NCI-H187 treated with DMSO at 0.1 percent for 48 hours (cell line): ENCODE data around the gene NOP10.
"Not testable (repeated sequence)": the region's sequence is repeated elsewhere in the genome, so short reads cannot be mapped to it uniquely, and the experiment has no call there.

Source experiments
- DNase-seq: peaks from one replicate; lab custom pipeline; 2025; lab: John Stamatoyannopoulos, UW

The NOP10 gene

GRCh38 chr15:34342737-34343575, at the start of gene NOP10, which contains the start of gene NUTM1:
Gene NOP10, minus strand, starts transcription at chr15:34343136. Its CDS starts 63 bp downstream, at chr15:34343073.
Gene NUTM1, plus strand, starts transcription at chr15:34343315. Its CDS starts 382 bp downstream, at chr15:34343697.
- DNase-seq: peak; percentile 25

DNA sequence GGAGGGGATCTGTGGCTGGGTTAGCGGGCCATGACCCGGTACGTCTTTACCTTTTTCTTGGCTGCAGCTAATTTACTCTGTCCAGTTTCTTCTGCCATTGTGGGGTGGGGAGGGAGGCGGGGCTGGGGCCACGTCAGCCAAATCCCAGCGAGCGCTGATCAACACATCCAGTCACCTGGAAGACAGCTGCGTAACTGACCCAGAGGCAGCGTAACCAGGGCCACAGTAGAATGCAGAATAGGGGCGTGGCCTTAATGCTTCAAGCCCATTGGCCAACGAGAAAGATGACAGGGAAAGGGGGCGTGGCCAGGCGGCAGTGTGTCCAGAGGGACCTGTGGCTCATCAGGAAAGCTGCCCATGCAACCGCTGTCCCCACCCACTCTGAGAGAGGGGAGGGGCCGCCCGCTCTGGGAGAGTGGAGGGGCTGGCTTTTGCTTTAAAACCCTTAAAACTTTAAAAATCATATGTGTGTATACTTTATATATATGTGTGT, 46.7 kb upstream of the NOP10 start:
- not testable (repeated sequence) for DNase-seq

- DNase-seq: not testable (repeated sequence)
Measured at GRCh38 chr15:34381829-34382521, 39.0 kb upstream of the NOP10 start.

GRCh38 chr15:34380491-34380890, 37.6 kb upstream of the NOP10 start:
- not testable (repeated sequence) for DNase-seq

DNA sequence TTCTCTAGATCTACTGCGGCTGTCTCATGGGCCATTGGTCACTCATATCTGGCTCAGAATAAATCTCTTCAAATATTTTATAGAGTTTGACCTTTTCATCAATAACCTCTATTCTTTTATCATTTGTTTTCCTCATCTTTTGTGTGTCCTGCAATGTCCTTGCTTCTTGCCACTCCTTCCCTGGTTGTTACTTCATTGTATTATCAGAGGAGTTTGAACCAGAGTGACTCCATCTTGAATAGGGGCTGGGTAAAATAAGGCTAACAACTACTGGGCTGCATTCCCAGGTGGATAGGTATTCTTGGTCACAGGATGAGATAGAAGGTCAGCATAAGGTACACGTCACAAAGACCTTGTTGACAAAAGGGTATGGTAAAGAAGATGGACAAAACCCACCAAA, 33.9 kb upstream of the NOP10 start:
- no peak for DNase-seq

DNA sequence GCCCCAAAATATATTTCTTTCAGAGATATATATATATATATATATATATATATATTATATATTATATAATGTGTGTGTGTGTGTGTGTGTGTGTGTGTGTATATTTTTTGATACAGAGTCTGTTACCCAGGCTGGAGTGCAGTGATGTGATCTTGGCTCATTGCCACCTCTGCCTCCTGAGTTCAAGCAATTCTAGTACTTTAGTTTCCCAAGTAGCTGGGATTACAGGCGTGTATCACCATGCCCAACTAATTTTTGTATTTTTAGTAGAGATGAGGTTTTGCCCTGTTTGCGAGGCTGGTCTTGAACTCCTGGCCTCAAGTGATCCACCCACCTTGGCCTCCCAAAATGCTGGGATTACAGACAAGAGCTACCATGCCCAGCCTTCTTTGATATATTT, 32.6 kb upstream of the NOP10 start:
- DNase-seq: not testable (repeated sequence)

GRCh38 chr15:34374816-34375215, 31.9 kb upstream of the NOP10 start:
- no peak for DNase-seq

DNA sequence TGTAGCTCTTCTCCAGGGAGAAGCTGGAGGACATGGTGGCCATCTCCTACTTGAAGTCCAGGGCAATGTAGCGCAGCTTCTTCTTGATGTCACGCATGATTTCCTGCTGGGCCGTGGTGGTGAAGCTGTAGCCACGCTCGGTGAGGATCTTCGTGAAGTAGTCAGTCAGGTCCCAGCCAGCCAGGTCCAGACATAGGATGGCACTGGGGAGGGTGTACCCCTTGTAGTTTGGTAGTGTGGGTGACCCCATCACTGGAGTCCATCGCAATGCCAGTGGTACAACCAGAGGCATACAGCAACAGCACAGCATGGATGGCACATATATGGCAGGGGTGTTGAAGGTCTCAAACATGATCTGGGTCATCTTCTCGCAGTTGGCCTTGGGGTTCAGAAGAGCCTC, 31.0 kb upstream of the NOP10 start:
- DNase-seq: no peak

GRCh38 chr15:34370643-34371042, 27.7 kb upstream of the NOP10 start:
- no peak for DNase-seq

DNA sequence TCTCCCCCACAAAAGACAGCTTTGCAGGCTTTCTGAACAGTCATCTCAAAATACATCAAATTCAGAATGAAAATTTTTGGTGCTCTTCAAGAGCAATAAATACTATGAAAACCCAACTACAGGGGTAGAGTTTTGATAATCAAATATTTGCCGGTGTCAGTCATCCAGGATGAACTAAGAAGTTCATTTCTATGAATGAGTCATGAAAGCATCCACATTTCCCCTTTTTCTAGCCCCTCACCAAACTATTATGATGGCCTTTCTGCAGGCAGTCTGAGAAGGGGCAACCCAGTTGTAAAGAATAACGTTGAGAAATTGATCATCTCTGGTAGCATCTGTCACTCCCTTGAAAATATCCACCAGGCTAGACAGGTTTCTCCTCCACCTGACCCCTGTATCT, 27.2 kb upstream of the NOP10 start:
- no peak for DNase-seq

DNA sequence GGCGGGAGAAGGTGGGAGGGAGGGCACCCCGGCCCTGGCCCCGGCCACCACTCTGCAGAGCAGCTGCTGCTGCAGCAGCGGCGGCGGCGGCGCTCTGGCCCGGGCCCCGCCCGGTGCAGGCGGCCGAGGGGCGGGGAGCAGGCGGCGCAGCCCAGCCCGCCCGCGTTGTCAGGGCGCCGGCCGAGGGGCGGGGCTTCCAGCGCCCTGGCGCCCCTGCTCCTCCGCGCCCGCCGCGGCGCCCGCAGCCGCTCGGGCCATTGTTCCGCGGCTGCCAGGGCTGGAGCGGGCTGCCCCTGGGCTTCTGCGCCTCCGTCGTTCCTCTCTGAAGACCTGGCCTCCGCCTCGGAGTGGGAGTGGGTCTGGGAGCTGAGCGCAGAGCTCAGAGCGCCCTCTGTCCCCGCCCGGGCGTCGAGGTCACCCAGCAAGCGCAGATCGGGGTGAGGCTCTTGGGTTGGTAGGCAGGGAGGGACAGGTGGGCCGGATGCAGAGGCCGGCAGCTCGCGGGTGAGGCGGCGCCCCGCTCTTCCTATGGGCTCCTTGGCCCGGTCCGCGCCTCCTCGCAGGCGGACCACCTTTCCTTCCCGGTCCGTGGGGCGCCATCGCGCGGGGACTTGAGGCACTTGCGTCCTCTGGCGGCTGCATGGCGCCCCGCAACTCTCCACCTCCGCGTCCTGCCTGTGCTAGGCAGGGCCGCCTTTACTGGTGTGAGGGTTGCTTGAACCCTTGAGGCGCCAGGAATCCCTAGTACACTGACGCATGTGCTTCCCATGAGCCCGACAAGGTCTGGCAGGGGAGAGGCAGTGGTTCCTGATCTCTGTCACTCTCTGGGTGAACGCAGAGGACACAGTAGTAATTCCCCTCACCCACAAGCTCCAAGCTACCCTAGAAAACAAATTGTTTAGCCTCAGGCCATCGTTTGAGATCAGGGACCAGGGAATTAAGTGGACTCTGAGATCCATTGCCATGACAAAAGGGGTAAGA, 24.5 kb upstream of the NOP10 start, which contains the start of gene LPCAT4:
TSS of gene LPCAT4 (minus strand) at position 96 of the 981 bp plus-strand sequence. CDS start 96 bp downstream, outside the sequence.
- no peak for DNase-seq

GRCh38 chr15:34366271-34367065, 23.5 kb upstream of the NOP10 start:
- no peak for DNase-seq

GRCh38 chr15:34365836-34366235, 22.9 kb upstream of the NOP10 start:
- no peak for DNase-seq

DNA sequence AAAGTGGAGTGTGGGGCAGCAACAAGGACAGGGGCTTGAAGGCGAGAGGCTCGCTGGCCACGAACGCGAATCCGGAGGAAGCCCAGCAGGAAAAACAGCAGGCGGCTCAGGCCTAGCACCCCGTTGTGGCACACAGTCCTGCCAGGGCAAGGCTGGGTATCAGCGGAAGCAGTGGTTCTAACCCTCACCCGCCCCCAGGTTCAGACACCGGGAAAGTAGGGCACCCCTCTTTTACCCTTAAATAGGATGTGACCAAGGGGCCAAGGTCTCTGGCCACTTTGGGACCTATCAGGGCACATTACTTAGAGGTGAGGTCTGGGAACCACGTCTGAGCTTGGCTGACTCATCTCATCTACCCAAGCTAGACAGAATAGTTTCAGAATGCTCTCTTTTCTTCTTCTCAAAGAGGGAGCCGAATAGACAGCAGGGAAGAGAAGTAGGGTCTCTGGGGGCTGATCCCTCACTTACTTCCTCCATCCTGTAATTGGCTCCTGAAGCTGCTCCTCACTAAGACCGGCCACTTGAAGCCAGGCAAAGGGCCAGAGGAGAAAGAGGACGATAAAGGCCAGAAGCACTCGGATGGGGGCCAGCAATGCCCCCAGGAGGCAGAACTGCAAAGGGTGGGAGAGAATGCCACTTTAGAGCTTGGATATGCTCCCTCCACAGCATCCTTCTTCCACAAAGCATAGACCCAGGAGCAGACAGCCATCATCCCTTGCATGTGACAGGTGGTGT, 22.3 kb upstream of the NOP10 start:
- DNase-seq: no peak

DNA sequence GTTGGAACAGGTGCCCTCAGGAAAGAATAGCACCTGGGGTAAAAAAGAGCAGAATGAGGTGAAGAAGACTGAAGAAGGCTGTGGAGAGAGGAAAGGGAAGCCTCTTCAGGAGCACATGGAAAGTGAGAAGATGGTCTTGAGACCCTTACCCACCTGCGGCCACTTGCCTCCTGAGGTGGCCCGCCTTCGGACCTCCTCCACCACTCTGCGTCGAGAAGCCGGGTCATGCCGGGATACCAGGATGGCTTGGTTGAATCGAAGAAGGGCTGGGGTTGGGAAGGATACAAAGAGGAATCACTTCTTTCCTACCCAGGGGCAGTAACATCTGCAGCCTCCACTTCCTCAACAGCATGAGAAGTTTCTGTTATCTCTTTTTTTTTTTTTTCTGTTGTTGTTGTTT, 21.1 kb upstream of the NOP10 start:
- no peak for DNase-seq

DNA sequence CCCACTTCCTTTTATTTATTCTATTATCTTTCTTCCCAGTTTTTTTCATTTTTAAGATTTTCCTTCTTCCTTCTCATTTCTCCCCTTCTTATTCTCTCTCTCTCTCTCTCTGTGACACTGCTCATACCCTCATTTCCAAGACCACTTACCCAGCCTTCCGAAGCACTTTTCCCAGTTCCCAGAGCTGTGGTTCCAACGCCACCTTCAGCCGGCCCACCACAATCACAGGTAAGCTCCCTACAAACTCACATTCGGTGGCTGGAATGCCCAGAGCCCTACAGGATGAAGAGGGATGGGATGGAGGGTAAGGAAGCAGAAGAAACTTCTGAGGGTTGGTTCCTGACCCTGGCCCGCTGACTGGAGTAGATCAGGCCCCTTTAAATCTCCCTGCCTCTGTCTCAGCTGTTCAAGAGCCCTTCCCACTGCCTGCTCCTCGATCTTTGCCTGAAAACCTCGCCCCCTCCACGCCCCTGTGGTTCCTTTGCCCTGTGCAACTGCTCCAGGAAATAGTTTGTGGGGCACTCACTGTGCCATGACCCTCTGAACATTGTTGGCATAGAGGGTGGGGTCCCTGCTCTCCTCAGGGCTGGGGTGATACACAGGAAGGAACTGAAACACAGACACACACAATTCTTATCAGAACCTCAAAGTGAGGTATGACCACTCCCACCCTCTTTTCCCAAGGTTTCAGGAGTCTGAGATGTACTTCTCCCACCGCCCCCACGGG, 19.3 kb upstream of the NOP10 start:
- no peak for DNase-seq

- DNase-seq: no peak
Measured at GRCh38 chr15:34361278-34361677, 18.3 kb upstream of the NOP10 start.

- no peak for DNase-seq
Measured at GRCh38 chr15:34360298-34360697, 17.4 kb upstream of the NOP10 start.

DNA sequence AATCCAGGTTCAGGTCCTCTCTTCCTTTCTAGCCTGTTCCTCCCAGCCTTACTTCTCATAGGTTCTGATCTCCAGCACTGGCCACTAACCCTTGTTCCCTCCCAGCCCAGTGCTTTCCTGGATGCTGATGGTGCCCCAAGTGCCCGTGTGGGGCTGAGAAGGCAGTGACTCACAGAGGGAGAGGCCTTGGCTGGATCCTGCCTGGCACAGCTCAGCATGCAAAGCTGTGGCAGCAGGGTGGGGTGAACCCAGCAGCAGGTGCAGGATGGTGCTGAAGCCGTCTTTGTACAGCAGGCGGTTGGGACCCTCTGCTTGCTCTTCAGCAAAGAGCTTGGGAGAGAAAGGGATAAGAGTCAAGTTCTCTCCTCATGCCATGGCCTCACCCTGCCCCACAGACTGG, 16.5 kb upstream of the NOP10 start:
- no peak for DNase-seq
